T-helper 1 cell treated with Interleukin-12 subunit alpha and Interleukin-12 subunit beta and Interleukin-4 antibody, amounts not matched to agents 30 μg/mL and 1 μg/mL, for 36 hours (primary cell): ENCODE measurements around the gene CCL2.
"Not testable (repeated sequence)": the region's sequence is repeated elsewhere in the genome, so short reads cannot be mapped to it uniquely, and the experiment has no call there.

ENCODE experiments used
- H3K27ac Mint-ChIP-seq: one replicate; pipeline ENCODE4 v1.8.0; 2021; ENCODE audit warnings: mild to moderate bottlenecking, mixed read lengths
- H3K27me3 Mint-ChIP-seq: one replicate; pipeline ENCODE4 v1.8.0; 2021; ENCODE audit warnings: low read depth, mixed read lengths
- H3K36me3 Mint-ChIP-seq: one replicate; pipeline ENCODE4 v1.8.0; 2021; ENCODE audit warnings: low read depth, mixed read lengths
- H3K4me1 Mint-ChIP-seq: one replicate; pipeline ENCODE4 v1.8.0; 2021; ENCODE audit warnings: low read depth, mixed read lengths
- H3K4me3 Mint-ChIP-seq: one replicate; pipeline ENCODE4 v1.8.0; 2021; ENCODE audit warnings: mild to moderate bottlenecking, moderate library complexity, mixed read lengths
- H3K9me3 Mint-ChIP-seq: one replicate; pipeline ENCODE4 v1.8.0; 2021; ENCODE audit warnings: mixed read lengths

The CCL2 gene

DNA sequence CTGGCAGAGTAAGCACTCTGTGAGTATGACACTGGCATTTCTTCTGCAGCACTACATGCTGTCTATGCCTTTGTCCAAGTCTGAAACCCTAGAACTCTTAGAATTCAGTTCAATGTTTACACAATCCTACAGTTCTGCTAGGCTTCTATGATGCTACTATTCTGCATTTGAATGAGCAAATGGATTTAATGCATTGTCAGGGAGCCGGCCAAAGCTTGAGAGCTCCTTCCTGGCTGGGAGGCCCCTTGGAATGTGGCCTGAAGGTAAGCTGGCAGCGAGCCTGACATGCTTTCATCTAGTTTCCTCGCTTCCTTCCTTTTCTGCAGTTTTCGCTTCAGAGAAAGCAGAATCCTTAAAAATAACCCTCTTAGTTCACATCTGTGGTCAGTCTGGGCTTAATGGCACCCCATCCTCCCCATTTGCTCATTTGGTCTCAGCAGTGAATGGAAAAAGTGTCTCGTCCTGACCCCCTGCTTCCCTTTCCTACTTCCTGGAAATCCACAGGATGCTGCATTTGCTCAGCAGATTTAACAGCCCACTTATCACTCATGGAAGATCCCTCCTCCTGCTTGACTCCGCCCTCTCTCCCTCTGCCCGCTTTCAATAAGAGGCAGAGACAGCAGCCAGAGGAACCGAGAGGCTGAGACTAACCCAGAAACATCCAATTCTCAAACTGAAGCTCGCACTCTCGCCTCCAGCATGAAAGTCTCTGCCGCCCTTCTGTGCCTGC lies at the start of gene CCL2:
CCL2 (plus strand) TSS at position 635 of the 730 bp plus-strand sequence; CDS start at position 700, 65 bp downstream.
- peaks cover 3% of the 10 kb centered on the region for H3K4me1 Mint-ChIP-seq
- H3K27ac Mint-ChIP-seq, result no peak within 1 kb of the TSS
- peaks cover 53% of the 10 kb centered on the region for H3K27me3 Mint-ChIP-seq
- H3K9me3 Mint-ChIP-seq, result no peaks in the 10 kb centered on the region
- H3K36me3 Mint-ChIP-seq, result no peaks in the 10 kb centered on the region
- no peak within 1 kb of the TSS for H3K4me3 Mint-ChIP-seq

DNA sequence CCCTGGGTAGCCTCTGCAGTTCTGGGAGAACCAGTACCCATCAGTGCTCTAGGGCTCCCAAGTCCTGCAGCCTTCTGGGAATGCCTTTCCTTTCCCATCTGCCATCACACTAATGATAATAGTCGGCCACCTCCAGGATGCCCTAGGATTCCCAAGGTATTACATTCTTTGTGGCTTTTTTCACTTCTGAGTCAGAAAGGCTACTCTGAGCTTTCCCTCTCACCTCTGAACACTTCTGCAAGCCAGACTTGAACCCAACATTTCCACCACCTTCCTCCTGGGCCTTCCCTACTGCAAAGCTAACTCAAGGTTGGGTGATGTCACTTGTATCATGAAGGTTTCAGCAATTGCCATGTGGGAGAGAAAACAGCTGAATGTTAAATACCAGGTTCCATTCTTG lies 49.7 kb upstream of the CCL2 start:
- Mint-ChIP-seq H3K4me1 (peaks cover 10% of the 10 kb centered on the region), H3K36me3 (no peaks in the 10 kb centered on the region), H3K4me3 (no peak overlapping the region), H3K9me3 (no peaks in the 10 kb centered on the region), H3K27me3 (peaks cover 7% of the 10 kb centered on the region), H3K27ac (no peak overlapping the region)

DNA sequence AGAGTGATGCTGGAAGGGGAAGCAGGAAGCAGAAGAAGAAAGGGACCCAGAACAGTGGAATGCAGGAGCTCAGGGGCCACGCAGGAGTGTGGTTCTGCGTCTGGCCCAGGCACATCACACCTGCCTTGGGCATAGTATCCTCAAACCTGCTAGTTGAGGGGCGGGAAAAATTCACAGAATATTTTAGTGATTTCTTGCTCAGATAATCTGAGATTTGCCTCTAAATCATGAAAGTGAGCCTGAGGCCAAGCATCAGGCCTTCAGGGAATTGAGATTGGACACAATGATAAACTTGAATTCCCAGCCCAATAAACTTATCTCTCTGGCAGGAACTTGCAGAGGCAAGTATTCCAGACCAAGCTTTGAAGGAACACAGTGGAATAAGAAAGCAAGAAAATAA lies 48.5 kb upstream of the CCL2 start:
- Mint-ChIP-seq H3K9me3 (peaks cover 3% of the 10 kb centered on the region), H3K4me1 (peaks cover 4% of the 10 kb centered on the region), H3K27me3 (peaks cover 11% of the 10 kb centered on the region), H3K36me3 (no peaks in the 10 kb centered on the region), H3K4me3 (no peak overlapping the region), H3K27ac (no peak overlapping the region)

DNA sequence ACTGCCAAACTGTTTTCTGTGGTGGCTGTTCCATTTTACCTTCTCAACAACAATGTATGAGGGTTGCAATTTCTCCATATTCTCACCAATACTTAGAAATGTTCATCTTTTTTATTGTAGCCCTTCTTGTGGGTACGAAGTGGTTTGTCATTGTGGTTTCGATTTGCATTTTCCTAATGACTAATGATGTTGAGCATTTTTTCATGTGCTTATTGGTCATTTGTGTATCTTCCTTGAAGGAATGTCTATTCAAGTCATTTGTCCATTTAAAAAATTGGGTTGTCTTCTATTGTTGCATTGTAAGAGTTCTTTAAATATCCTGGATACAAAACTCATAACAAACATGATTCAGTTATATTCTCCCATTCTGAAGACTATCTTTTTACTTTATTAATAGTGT lies 47.5 kb upstream of the CCL2 start:
- H3K27me3 Mint-ChIP-seq, result peaks cover 11% of the 10 kb centered on the region
- H3K36me3 Mint-ChIP-seq, result no peaks in the 10 kb centered on the region
- H3K4me3 Mint-ChIP-seq, result no peak overlapping the region
- H3K9me3 Mint-ChIP-seq, result peaks cover 3% of the 10 kb centered on the region
- no peaks in the 10 kb centered on the region for H3K4me1 Mint-ChIP-seq
- no peak overlapping the region for H3K27ac Mint-ChIP-seq

DNA sequence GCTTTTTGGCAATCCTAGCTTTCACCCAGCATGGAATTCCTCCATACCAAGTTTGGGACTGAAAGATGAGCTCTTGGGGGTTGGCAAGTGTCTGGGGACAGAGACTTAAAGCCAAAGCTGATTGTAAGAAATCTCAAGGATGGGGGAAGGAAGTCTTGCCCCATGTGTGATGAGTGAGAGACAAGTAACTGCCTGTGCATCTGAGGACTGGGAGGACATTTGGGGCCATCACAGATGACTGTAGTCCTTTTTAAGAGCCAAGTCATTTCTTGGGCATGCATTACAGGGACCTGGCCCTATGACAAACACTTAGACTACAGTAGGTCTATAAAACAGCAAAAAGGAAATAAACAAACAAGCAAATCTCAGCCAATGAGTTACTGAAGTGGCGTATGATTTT lies 36.3 kb upstream of the CCL2 start:
- peaks cover 5% of the 10 kb centered on the region for H3K9me3 Mint-ChIP-seq
- no peak overlapping the region for H3K27ac Mint-ChIP-seq
- no peaks in the 10 kb centered on the region for H3K4me1 Mint-ChIP-seq
- no peak overlapping the region for H3K4me3 Mint-ChIP-seq
- no peaks in the 10 kb centered on the region for H3K36me3 Mint-ChIP-seq
- peaks cover 35% of the 10 kb centered on the region for H3K27me3 Mint-ChIP-seq

DNA sequence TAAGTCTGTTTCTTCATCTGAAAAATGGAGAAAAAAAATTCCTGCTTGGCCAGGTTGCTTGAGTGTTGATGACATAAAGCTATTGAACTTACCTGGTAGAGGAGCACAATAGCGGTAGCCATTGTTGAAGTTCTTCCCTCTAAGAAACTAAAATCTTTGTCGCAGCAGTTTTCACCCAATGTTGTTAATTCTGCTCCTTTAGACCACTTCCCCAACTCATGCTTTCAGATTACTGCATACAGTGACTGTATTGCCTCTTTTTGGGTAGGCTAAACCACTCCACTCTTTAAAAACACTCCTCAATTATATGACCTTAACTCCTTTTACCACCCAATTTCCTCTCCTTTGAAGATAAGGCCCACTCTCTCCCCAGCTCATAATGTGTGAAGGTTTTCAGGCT lies 35.7 kb upstream of the CCL2 start:
- Mint-ChIP-seq H3K27ac (no peak overlapping the region), H3K36me3 (no peaks in the 10 kb centered on the region), H3K4me1 (no peaks in the 10 kb centered on the region), H3K27me3 (peaks cover 29% of the 10 kb centered on the region), H3K4me3 (no peak overlapping the region), H3K9me3 (peaks cover 1% of the 10 kb centered on the region)

DNA sequence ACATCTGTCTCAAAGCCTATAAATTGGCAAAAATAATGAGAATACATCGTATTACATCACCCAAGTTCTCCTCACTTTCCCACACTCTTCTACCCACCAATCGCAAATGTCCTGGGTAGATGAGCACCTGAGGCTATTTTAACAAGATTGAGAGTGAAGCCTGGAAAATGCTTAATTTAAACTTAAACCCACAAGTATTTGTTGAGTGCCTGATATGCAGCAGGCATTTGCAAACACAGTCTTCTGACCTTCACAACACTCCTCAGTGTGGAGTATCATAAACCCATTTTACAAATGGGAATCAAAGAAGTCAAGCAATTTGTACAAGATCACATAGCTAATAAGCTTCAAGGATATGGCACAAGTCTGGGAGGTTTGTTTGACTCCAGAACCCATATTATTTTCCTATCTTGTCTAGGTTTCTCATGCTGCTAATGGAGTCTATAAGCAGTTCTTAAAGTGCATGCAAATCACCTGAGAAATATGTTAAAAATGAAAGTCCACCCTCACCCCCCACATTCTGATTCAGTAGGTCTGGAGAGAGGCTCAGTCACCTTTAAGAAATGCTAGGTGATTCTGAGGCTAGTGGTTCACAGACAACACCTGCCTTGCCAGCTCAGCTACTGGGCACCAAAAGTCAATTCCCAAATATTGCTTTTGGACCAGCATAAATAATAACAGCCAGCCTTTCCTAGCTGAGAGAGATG lies 34.9 kb upstream of the CCL2 start:
- no peak overlapping the region for H3K27ac Mint-ChIP-seq
- no peaks in the 10 kb centered on the region for H3K9me3 Mint-ChIP-seq
- H3K4me1 Mint-ChIP-seq, result no peaks in the 10 kb centered on the region
- no peak overlapping the region for H3K4me3 Mint-ChIP-seq
- no peaks in the 10 kb centered on the region for H3K36me3 Mint-ChIP-seq
- peaks cover 29% of the 10 kb centered on the region for H3K27me3 Mint-ChIP-seq

DNA sequence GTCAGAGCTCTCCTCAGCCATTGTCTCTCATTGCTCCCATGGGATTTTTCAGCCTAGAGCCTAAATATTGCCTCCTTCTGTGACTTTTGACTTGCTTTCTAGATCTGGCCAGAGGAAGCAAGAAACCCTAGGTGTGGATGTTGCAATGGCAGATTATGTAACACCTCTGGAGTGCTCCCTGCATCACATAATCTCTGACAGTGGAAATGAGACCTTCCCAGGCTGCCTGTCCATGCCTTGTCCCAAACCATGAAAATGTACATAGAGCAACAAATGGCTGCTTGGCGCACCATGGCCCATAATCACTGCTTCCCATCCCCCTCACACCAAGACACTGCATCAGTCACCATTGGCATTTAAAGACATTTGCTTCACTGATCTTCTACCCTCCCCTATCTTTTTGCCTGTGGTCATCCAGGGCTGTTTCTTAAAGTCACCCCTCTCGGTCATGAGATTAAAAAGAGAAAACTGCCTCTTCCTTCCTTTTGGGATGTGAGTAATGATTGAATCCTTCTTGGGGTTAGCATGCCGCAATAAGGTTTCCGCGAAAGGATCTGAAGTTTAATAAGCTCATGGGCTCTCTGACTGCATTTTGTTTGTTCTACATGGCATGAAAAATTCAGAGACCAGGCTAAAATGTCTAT lies 34.2 kb upstream of the CCL2 start:
- no peak overlapping the region for H3K4me3 Mint-ChIP-seq

DNA sequence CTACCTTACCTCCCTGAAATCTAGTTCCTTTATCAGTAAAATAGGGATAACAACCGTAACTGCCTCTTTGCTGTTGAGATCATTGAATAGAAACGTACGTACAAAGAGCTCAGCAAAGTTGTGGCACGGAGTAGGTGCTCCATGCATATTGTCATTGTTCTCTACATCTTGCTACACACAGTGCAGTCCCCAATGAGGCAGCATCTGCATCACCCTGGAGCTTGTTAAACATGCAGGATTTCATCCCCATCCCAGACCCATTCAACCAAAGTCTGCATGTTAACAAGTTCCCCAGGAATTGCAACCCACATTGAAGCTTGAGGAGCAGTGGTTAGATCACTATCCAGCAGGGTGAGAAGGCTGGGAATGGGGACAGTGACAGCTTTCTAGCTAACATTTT lies 33.7 kb upstream of the CCL2 start:
- no peak overlapping the region for H3K27ac Mint-ChIP-seq
- H3K4me1 Mint-ChIP-seq, result no peaks in the 10 kb centered on the region
- H3K36me3 Mint-ChIP-seq, result no peaks in the 10 kb centered on the region
- H3K27me3 Mint-ChIP-seq, result peaks cover 29% of the 10 kb centered on the region
- H3K9me3 Mint-ChIP-seq, result no peaks in the 10 kb centered on the region
- H3K4me3 Mint-ChIP-seq, result no peak overlapping the region

More for the DNA sequence above, 34.2 kb upstream of the CCL2 start:
- Mint-ChIP-seq H3K36me3 (no peaks in the 10 kb centered on the region), H3K27ac (no peak overlapping the region), H3K4me1 (no peaks in the 10 kb centered on the region), H3K9me3 (no peaks in the 10 kb centered on the region), H3K27me3 (peaks cover 29% of the 10 kb centered on the region)

DNA sequence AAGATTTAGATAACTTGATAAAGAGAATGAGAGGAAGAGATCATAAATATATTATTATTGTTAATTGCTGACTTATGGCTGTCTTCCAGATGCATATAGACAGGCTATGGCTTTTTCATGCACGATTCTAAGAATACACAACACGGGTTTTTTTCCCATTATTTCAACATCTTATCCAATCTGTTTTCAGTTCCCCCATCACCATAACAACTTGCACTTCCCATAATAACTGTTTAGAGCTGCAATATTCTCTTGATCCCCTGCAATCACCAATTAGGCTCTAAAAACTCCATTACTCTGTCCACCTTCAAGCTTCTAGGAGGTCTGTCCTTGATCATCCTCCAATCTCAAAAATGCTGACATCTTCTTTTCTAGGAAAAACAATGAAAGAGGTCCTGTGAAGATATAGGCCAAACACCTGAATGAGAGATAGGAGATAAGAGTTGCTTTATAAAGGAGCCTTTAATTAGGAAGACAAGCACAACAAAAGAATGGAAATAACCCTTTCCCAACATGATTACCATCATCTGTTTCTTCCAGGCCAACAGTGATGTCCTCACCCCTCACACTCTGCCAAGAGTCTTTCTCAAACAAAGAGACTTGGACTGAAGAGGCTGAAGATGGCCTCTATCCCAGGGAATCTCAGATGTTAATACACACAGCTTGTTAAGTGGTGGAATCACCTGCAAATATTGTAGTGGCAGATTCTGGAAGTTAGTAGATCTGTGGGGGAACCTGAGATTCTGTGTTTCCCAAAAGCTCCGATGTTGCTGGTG lies 32.2 kb upstream of the CCL2 start:
- Mint-ChIP-seq H3K4me1 (no peaks in the 10 kb centered on the region), H3K27me3 (peaks cover 25% of the 10 kb centered on the region)

DNA sequence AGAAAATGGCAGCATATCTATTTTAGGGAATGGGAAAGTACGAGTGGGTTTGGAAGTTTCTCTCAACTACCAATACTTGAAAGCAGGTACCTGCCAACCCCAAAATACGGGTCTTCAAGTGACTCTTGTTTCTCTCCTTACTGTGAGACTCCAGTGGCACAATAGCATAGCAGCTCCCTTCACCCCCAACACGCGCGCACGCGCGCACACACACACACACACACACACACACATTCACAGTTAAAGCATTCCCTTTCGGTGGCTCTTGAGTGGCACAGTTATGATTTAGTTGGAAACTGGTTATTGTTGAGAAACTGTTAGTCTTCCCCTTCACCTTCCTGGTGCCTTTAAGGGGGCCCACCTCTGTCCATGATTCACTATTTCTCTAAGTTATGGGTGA lies 30.0 kb upstream of the CCL2 start:
- Mint-ChIP-seq H3K9me3 (peaks cover 4% of the 10 kb centered on the region), H3K4me3 (no peak overlapping the region), H3K36me3 (no peaks in the 10 kb centered on the region), H3K27ac (no peak overlapping the region), H3K27me3 (peaks cover 24% of the 10 kb centered on the region), H3K4me1 (no peaks in the 10 kb centered on the region)

More for the DNA sequence above, 32.2 kb upstream of the CCL2 start:
- Mint-ChIP-seq H3K4me3 (no peak overlapping the region), H3K9me3 (no peaks in the 10 kb centered on the region), H3K36me3 (no peaks in the 10 kb centered on the region), H3K27ac (no peak overlapping the region)

DNA sequence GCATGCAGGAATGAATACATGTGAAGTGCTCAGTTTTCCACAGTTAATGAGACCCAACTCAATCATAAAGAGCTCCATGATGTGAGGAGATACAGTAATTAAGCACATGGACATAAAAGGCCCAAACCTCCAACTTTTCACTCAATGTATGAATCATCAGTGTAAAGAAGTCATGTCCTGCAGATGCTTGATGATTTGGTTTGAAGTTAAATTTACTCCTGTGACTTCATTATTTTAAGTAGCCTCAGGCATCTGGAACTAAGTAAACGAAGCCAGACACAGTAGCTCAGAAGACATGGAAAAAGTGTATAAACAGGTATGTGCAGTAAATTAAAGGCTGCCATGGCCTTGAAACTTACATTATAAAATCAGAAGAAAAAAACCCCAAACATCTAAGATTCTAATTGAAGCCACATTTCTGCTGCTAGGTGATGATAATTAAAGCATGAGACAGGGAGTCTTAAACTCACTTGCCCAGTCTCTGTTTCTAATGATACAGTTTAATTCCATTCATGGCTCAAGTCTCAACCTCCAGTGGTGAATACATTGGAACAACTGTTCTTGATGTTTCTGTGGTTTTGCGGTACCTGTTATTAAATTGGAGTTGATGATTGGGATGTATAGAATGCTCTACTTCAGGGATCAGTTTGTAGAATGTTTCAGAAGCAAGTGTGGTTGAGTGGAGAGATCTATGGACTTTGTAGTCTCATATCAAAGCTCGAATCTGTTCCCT lies 28.9 kb upstream of the CCL2 start:
- H3K36me3 Mint-ChIP-seq, result peaks cover 1% of the 10 kb centered on the region
- peaks cover 12% of the 10 kb centered on the region for H3K9me3 Mint-ChIP-seq
- H3K4me3 Mint-ChIP-seq, result no peak overlapping the region
- H3K27me3 Mint-ChIP-seq, result peaks cover 27% of the 10 kb centered on the region
- no peaks in the 10 kb centered on the region for H3K4me1 Mint-ChIP-seq
- no peak overlapping the region for H3K27ac Mint-ChIP-seq

DNA sequence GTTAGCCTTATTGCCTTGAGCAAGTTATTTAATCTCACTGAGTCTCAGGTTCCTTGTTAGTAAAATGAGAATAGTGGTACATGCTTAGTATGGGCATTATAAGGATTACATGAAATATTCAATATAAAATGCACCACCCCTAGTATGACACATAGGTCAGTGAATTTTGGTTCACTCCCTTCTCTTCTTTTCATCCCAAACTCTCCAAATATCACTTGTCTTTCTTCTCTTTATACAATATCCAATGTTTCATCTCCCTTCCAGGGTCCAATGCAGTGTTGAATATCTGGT lies 28.4 kb upstream of the CCL2 start:
- H3K9me3 Mint-ChIP-seq, result peaks cover 14% of the 10 kb centered on the region
- H3K27me3 Mint-ChIP-seq, result peaks cover 27% of the 10 kb centered on the region

DNA sequence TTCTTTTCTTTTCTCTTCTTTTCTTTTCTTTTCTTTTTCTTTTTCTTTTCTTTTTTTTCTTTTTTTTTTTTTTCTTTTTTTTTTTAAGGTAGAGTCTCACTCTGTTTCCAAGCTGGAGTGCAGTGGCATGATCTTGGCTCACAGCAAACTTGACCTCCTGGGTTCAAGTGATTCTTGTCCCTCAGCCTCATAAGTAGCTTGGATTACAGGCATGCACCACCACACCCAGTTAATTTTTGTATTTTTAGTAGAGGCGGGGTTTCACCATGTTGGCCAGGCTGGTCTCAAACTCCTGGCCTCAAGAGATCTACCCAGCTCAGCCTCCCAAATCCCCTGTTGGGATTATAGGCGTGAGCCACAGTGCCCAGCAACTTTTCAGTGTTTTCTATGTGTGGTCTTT lies 27.8 kb upstream of the CCL2 start:
- peaks cover 23% of the 10 kb centered on the region for H3K27me3 Mint-ChIP-seq
- H3K27ac Mint-ChIP-seq, H3K36me3 Mint-ChIP-seq, H3K4me1 Mint-ChIP-seq, H3K4me3 Mint-ChIP-seq: not testable (repeated sequence)
- H3K9me3 Mint-ChIP-seq, result peaks cover 14% of the 10 kb centered on the region

More for the DNA sequence above, 28.4 kb upstream of the CCL2 start:
- Mint-ChIP-seq H3K36me3 (peaks cover 1% of the 10 kb centered on the region), H3K4me1 (no peaks in the 10 kb centered on the region), H3K27ac (no peak overlapping the region), H3K4me3 (no peak overlapping the region)
